WTC11 (cell line): ENCODE measurements around the gene MBTPS2. TPM values are rescaled to one million over a fixed set of nuclear protein-coding genes. Genes with fewer than 3 reads are reported as not detected.

Source experiments
- ATAC-seq: fragments of 200-7000 bp; cut with Tn5 transposase; 2 replicates; pipeline ENCODE4 v1.10.0; 2021; ENCODE audit warnings: mild to moderate bottlenecking, moderate library complexity
- CTCF ChIA-PET: fragments of 300-600 bp; sonication (Branson Sonifier 250); formaldehyde crosslinking; loops from one replicate; lab custom pipeline; 2021; ENCODE audit warnings: antibody characterized with exemption; lab: Charles Lee
- POLR2A ChIA-PET: fragments of 350-600 bp; sonication (Branson Sonifier 250); formaldehyde crosslinking; loops from one replicate; lab custom pipeline; 2021; ENCODE audit warnings: antibody characterized with exemption; lab: Charles Lee
- DNase-seq: peaks from one replicate; pipeline ENCODE4 v3.0.0; 2021; ENCODE audit warnings: low spot score
- H3K27ac Mint-ChIP-seq: 2 replicates; pipeline ENCODE4 v1.8.0; 2021; ENCODE audit warnings: mixed read lengths
- H3K27me3 Mint-ChIP-seq: 2 replicates; pipeline ENCODE4 v1.8.0; 2021; ENCODE audit warnings: low read depth, mild to moderate bottlenecking, moderate library complexity, mixed read lengths
- H3K36me3 Mint-ChIP-seq: 2 replicates; pipeline ENCODE4 v1.8.0; 2021; ENCODE audit warnings: mixed read lengths
- H3K4me1 Mint-ChIP-seq: 2 replicates; pipeline ENCODE4 v1.8.0; 2022; ENCODE audit warnings: mixed read lengths
- H3K4me3 Mint-ChIP-seq: 2 replicates; pipeline ENCODE4 v1.8.0; 2021; ENCODE audit warnings: mild to moderate bottlenecking, moderate library complexity, mixed read lengths
- H3K9me3 Mint-ChIP-seq: 2 replicates; pipeline ENCODE4 v1.8.0; 2021; ENCODE audit warnings: mixed read lengths
- CREM ChIP-seq: sonication (generic); formaldehyde crosslinking; IDR thresholded peaks from 2 replicates; pipeline ENCODE4 v1.8.1; 2022; ENCODE audit warnings: mild to moderate bottlenecking, missing genetic modification reagents, moderate library complexity
- ELF4 ChIP-seq: sonication (generic); formaldehyde crosslinking; IDR thresholded peaks from 2 replicates; pipeline ENCODE4 v1.8.1; 2022; ENCODE audit warnings: low read depth, mild to moderate bottlenecking, moderate library complexity, missing genetic modification reagents
- FOXP4 ChIP-seq: sonication (generic); formaldehyde crosslinking; IDR thresholded peaks from 2 replicates; pipeline ENCODE4 v1.8.0; 2022; ENCODE audit warnings: mild to moderate bottlenecking, missing genetic modification reagents
- HMGA2 ChIP-seq: fragments of 250-450 bp; sonication (Bioruptor Pico); IDR thresholded peaks from 2 replicates; pipeline ENCODE4 v1.4.0; 2021; ENCODE audit warnings: mild to moderate bottlenecking, moderate library complexity
- HMGXB4 ChIP-seq: sonication (generic); formaldehyde crosslinking; IDR thresholded peaks from 2 replicates; pipeline ENCODE4 v1.8.1; 2023; ENCODE audit warnings: mild to moderate bottlenecking, moderate library complexity, missing genetic modification reagents
- IRF2 ChIP-seq: sonication (generic); formaldehyde crosslinking; IDR thresholded peaks from 2 replicates; pipeline ENCODE4 v1.8.0; 2022; ENCODE audit warnings: low read depth, missing genetic modification reagents, borderline replicate concordance
- NFYB ChIP-seq: sonication (generic); formaldehyde crosslinking; conservative IDR thresholded peaks from 2 replicates; pipeline ENCODE4 v1.8.0; 2022; ENCODE audit warnings: low read depth, missing genetic modification reagents
- NR2C2 ChIP-seq: sonication (generic); formaldehyde crosslinking; IDR thresholded peaks from 2 replicates; pipeline ENCODE4 v1.8.0; 2022; ENCODE audit warnings: mild to moderate bottlenecking, missing genetic modification reagents
- PREB ChIP-seq: sonication (generic); formaldehyde crosslinking; IDR thresholded peaks from 2 replicates; pipeline ENCODE4 v1.8.1; 2022; ENCODE audit warnings: mild to moderate bottlenecking, missing genetic modification reagents, moderate library complexity, borderline replicate concordance
- ZBTB43 ChIP-seq: sonication (generic); formaldehyde crosslinking; IDR thresholded peaks from 2 replicates; pipeline ENCODE4 v1.8.1; 2023; ENCODE audit warnings: mild to moderate bottlenecking, missing genetic modification reagents
- ZNF121 ChIP-seq: sonication (generic); formaldehyde crosslinking; IDR thresholded peaks from 2 replicates; pipeline ENCODE4 v1.8.0; 2023; ENCODE audit warnings: missing genetic modification reagents
- ZNF219 ChIP-seq: sonication (generic); formaldehyde crosslinking; IDR thresholded peaks from 2 replicates; pipeline ENCODE4 v1.8.0; 2023; ENCODE audit warnings: missing genetic modification reagents, mild to moderate bottlenecking, borderline replicate concordance
- ZNF317 ChIP-seq: sonication (generic); formaldehyde crosslinking; IDR thresholded peaks from 2 replicates; pipeline ENCODE4 v1.8.1; 2023; ENCODE audit warnings: low read depth, mild to moderate bottlenecking, moderate library complexity, missing genetic modification reagents, borderline replicate concordance
- ZNF396 ChIP-seq: fragments of 250-450 bp; sonication (Bioruptor Pico); IDR thresholded peaks from 2 replicates; pipeline ENCODE4 v1.8.0; 2021; ENCODE audit warnings: mild to moderate bottlenecking, moderate library complexity, borderline replicate concordance
- ZNF671 ChIP-seq: fragments of 250-450 bp; sonication (Bioruptor Pico); IDR thresholded peaks from 2 replicates; pipeline ENCODE4 v1.8.0; 2021; ENCODE audit warnings: mild to moderate bottlenecking
- total RNA-seq: library from RNA; stranded (reverse); gene quantifications from 3 replicates; pipeline ENCODE4 v1.2.3, GENCODE V29; 2021
- TF ChIP-seq, protein P1 (sequence below): sonication (generic); formaldehyde crosslinking; IDR thresholded peaks from 2 replicates; pipeline ENCODE4 v1.8.0; 2022; ENCODE audit warnings: mild to moderate bottlenecking, missing genetic modification reagents
- TF ChIP-seq, protein P2 (sequence below): sonication (generic); formaldehyde crosslinking; IDR thresholded peaks from 2 replicates; pipeline ENCODE4 v1.8.0; 2022; ENCODE audit warnings: mild to moderate bottlenecking, missing genetic modification reagents
- TF ChIP-seq, protein P3 (sequence below): sonication (generic); formaldehyde crosslinking; IDR thresholded peaks from 2 replicates; pipeline ENCODE4 v1.8.0; 2023; ENCODE audit warnings: mild to moderate bottlenecking, missing genetic modification reagents
- TF ChIP-seq, protein P4 (sequence below): sonication (generic); formaldehyde crosslinking; IDR thresholded peaks from 2 replicates; pipeline ENCODE4 v1.8.1; 2022; ENCODE audit warnings: low read depth, mild to moderate bottlenecking, moderate library complexity, missing genetic modification reagents, borderline replicate concordance

Gene MBTPS2
- total RNA-seq, 1 experiment from 2014 or later: 9.1 TPM

DNA sequence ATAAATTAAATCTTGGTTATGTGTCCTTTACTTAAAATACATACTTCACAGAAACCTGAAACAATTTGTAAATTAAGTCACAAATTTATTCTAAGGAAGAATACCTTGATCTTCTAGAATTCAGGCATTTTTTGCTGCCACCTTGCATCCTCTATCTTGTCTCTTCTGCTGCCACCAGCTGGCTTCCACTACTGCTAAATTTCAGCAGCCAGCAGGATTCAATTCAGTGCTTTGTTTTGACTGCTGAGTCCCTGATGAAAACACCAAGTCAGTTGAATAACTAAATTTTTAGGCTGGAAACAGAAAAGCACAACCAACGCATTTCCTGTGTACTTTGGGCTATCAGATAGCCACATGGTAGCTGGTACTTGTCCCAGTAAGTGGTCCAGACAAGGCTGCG is 2.4 kb upstream of the MBTPS2 start (continued):
- no peak for TF ChIP-seq FOXP4 (CRISPR knock-in tag)
- TF ChIP-seq ZNF396 (CRISPR knock-in tag): no peak
- no peak for TF ChIP-seq ZNF219 (CRISPR knock-in tag)
- no peak for TF ChIP-seq NFYB
- TF ChIP-seq IRF2 (CRISPR knock-in tag): no peak
- TF ChIP-seq, protein P1, sequence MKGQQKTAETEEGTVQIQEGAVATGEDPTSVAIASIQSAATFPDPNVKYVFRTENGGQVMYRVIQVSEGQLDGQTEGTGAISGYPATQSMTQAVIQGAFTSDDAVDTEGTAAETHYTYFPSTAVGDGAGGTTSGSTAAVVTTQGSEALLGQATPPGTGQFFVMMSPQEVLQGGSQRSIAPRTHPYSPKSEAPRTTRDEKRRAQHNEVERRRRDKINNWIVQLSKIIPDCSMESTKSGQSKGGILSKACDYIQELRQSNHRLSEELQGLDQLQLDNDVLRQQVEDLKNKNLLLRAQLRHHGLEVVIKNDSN (CRISPR knock-in tag): no peak
- TF ChIP-seq, protein P2, sequence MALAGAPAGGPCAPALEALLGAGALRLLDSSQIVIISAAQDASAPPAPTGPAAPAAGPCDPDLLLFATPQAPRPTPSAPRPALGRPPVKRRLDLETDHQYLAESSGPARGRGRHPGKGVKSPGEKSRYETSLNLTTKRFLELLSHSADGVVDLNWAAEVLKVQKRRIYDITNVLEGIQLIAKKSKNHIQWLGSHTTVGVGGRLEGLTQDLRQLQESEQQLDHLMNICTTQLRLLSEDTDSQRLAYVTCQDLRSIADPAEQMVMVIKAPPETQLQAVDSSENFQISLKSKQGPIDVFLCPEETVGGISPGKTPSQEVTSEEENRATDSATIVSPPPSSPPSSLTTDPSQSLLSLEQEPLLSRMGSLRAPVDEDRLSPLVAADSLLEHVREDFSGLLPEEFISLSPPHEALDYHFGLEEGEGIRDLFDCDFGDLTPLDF (CRISPR knock-in tag): no peak
- TF ChIP-seq, all 79 proteins: peak for 0

DNA sequence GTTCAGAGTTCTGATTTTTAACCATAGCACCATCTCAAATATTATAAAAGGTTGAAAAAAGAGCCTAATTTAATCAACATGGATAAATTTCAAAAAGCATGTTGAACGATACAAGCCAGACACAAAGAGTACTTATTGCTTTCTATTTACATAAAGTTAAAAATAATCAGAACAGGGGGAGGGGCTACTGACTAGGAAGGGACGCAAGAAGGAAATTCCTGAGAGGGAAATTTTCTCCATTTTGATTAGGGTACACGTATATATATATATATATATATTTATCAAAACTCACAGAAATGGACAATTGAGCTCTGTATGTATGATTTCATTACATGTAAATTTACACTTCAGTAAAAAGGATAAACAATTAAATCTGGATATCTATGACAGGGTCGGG is 482 bp upstream of the MBTPS2 start:
- ATAC-seq: no peak
- Mint-ChIP-seq H3K27me3 (no peaks in the 10 kb centered on the region), H3K27ac (no peak overlapping the region), H3K9me3 (no peaks in the 10 kb centered on the region)
- POLR2A ChIA-PET: interaction anchor here (0.9 kb wide), 1 partner anchor 133 kb away, joined by 5 read pairs; no protein-coding TSS in a partner anchor
- CTCF ChIA-PET: no interaction called here
- TF ChIP-seq, protein P3, sequence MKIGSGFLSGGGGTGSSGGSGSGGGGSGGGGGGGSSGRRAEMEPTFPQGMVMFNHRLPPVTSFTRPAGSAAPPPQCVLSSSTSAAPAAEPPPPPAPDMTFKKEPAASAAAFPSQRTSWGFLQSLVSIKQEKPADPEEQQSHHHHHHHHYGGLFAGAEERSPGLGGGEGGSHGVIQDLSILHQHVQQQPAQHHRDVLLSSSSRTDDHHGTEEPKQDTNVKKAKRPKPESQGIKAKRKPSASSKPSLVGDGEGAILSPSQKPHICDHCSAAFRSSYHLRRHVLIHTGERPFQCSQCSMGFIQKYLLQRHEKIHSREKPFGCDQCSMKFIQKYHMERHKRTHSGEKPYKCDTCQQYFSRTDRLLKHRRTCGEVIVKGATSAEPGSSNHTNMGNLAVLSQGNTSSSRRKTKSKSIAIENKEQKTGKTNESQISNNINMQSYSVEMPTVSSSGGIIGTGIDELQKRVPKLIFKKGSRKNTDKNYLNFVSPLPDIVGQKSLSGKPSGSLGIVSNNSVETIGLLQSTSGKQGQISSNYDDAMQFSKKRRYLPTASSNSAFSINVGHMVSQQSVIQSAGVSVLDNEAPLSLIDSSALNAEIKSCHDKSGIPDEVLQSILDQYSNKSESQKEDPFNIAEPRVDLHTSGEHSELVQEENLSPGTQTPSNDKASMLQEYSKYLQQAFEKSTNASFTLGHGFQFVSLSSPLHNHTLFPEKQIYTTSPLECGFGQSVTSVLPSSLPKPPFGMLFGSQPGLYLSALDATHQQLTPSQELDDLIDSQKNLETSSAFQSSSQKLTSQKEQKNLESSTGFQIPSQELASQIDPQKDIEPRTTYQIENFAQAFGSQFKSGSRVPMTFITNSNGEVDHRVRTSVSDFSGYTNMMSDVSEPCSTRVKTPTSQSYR (CRISPR knock-in tag): no peak
- TF ChIP-seq NR2C2 (no peak), HMGA2 (CRISPR knock-in tag) (no peak), PREB (CRISPR knock-in tag) (no peak)
- TF ChIP-seq, all 79 proteins: peak for 0
- no peak for DNase-seq
- peaks cover 11% of the 10 kb centered on the region for H3K4me1 Mint-ChIP-seq
- peak overlapping the region; percentile 86 for H3K4me3 Mint-ChIP-seq
- peaks cover 2% of the 10 kb centered on the region for H3K36me3 Mint-ChIP-seq

- DNase-seq (no peak), ATAC-seq (no peak)
- POLR2A ChIA-PET: no interaction called here
- Mint-ChIP-seq H3K4me3 (peak overlapping the region; percentile 86), H3K4me1 (peaks cover 11% of the 10 kb centered on the region), H3K36me3 (peaks cover 4% of the 10 kb centered on the region), H3K27ac (no peak overlapping the region), H3K27me3 (no peaks in the 10 kb centered on the region), H3K9me3 (no peaks in the 10 kb centered on the region)
- CTCF ChIA-PET: no interaction called here
- TF ChIP-seq HMGXB4 (CRISPR knock-in tag): no peak
- no peak for TF ChIP-seq ELF4 (CRISPR knock-in tag)
- TF ChIP-seq, protein P4, sequence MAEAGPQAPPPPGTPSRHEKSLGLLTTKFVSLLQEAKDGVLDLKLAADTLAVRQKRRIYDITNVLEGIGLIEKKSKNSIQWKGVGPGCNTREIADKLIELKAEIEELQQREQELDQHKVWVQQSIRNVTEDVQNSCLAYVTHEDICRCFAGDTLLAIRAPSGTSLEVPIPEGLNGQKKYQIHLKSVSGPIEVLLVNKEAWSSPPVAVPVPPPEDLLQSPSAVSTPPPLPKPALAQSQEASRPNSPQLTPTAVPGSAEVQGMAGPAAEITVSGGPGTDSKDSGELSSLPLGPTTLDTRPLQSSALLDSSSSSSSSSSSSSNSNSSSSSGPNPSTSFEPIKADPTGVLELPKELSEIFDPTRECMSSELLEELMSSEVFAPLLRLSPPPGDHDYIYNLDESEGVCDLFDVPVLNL: no peak
- TF ChIP-seq ZNF317: no peak
- TF ChIP-seq ZNF671 (CRISPR knock-in tag): no peak
- no peak for TF ChIP-seq CREM (CRISPR knock-in tag)
- no peak for TF ChIP-seq ZNF219 (CRISPR knock-in tag)
- no peak for TF ChIP-seq PREB (CRISPR knock-in tag)
- TF ChIP-seq ZNF121 (CRISPR knock-in tag): no peak
- no peak for TF ChIP-seq ZBTB43 (CRISPR knock-in tag)
These were observed 752 bp downstream of the MBTPS2 start for GRCh38 chrX:21840193-21840545.
